HG03280 (cell line): ENCODE measurements around the gene HMGCS2.

Source experiments
- ATAC-seq: cut with Tn5 transposase; IDR thresholded peaks from one replicate; pipeline ENCODE4 v1.9.1; 2021; ENCODE audit warnings: mild to moderate bottlenecking, moderate library complexity; ENCODE audit not compliant: unreplicated experiment

The HMGCS2 gene

DNA sequence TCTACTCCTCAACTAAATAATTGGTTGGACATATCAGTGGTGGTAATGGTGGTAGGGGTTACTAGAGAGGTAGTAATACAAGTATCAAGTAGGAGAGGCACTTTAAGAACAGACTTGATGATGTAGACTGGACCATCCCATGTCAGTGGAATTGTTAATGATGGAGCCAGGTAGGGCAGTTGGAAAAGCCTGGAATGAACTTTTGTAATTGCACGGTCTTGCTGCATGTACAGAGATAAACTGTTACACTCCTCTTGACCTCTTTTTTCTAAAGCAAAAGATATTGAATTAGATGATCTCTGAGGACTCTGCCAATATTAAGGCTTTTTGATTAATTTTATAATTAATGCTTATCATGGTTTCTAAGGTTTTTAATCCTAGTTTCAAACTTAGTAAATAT lies 5.8 kb downstream of the HMGCS2 start:
- no peak for ATAC-seq

DNA sequence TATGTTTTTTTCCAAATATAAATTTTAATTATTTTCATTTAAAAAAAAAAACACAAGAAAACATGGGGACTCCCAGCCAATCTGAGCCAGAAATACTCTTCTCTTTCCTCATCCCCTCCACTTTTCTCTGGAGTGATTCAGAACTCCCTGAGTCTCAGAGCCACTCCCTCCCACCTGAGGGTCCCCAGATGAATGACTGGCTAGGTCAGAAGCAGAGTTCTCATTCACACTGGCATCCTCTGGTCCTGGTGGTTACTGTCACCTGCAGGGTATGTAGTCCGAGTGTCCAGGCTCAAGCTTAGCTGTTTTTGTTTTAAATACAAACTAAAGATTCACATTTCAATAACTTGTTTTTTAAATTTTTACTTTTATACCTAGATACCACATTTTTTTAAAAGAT lies 6.3 kb downstream of the HMGCS2 start:
- ATAC-seq, result no peak

DNA sequence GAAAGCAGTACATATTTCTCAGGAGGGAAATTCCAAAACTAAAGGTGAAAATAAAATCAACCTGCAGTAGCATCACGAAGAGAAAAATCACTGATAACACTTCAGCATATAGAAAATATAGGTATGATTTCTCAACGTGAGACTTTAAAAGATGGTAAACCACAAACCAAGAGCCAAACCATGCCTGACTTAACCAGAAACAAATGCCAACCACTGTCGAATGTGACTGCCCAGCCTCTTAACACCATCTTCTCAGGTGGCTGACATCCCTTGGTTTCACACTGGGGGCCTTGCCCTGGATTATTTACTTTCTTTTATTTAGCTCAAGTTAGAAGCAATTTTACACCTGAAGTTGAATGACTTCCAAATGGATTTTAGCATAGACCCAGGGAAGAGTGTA lies 10.1 kb downstream of the HMGCS2 start:
- ATAC-seq, result no peak

DNA sequence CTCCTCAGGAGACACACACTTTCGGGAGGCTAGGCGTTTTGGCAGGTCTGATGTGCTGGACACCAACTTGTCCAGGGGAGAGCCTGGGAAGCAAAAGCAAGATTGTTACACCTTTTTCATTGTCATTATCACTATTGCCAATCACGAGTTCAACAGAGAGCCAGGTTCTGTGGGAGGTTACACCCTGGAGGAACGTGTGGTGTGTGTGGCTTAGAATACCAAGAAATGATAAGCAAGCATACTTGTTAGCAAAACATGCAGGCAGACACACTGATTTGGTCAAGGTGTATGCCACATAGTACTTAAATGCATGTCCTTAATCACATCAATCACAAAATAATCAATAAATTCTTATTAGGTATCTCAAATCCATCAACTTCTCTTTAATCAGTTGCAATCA lies 16.1 kb downstream of the HMGCS2 start:
- ATAC-seq, result no peak

DNA sequence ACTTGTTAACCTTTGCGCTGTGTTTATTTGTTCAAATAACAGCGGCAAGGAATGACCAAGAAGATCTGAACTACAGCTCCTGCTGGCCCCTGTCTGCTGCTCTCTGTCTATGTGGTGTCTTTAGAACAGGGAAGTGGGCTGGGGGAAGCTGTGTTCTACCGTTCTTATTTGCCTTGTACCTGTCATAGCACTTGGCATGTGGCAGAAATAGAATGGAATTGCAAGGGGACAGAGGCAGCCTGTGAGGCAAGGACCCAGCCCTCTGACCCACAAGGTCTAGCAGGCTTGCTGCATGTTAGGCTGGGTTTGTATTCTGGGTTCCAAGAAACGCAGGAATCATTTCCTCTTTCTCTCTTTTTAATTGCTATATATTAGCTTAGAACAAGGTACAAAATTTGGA lies 20.7 kb downstream of the HMGCS2 start:
- ATAC-seq, result no peak

DNA sequence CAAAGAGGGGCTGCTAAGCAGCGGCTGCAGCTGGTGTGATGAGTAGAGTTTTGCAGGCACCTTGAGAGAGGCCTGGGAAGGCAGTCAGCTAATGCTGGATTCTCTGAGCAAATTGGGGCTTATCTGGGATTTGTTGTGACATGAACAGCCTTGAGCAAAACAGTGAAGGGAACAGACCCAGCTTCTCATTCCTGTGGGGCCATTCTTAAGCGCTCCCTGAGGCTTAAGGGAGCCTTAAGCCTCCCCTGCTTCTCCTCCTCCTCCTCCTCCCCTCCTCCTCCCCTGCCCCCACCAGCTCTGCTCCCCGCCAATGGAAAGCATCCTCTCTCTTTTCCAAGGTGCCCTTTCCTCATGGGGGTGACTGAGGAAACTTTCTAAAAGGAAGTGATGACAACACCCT lies 21.3 kb downstream of the HMGCS2 start:
- no peak for ATAC-seq

DNA sequence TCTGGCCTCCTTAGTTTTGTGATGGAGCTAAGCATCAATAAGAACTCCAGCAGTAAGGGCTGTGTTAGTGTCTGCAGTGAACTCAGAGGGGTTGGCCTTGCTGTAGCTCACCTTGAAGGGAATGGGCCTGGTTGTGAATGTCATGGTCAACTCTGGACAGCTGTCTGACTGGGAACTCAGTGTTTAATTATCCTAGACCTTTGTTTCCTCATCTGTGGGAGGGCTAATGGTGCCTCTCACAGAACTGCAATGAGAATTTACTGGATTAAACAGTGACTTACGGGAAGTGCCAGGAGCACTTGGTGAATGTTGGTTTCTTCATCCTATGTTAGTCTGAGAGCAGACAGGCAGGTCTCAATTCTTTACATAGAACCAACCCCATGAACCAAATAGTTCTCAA lies 23.7 kb downstream of the HMGCS2 start:
- ATAC-seq, result no peak

DNA sequence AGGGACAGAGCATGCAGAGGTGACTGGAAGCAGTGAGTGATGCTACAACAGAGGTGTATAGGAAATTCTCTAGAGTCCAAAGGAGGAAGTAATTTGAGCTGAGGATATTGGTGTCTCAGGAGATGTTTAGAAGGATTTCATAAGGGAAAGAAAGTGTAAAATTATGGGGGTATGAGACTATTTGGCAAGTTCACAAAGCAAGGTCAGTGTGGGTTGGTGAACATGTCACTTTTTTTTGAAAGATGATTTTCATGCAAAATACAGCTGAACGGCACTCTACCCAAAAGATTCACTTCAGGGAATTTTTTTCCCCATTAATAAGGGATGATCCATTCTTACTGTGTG lies 24.1 kb downstream of the HMGCS2 start:
- no peak for ATAC-seq

DNA sequence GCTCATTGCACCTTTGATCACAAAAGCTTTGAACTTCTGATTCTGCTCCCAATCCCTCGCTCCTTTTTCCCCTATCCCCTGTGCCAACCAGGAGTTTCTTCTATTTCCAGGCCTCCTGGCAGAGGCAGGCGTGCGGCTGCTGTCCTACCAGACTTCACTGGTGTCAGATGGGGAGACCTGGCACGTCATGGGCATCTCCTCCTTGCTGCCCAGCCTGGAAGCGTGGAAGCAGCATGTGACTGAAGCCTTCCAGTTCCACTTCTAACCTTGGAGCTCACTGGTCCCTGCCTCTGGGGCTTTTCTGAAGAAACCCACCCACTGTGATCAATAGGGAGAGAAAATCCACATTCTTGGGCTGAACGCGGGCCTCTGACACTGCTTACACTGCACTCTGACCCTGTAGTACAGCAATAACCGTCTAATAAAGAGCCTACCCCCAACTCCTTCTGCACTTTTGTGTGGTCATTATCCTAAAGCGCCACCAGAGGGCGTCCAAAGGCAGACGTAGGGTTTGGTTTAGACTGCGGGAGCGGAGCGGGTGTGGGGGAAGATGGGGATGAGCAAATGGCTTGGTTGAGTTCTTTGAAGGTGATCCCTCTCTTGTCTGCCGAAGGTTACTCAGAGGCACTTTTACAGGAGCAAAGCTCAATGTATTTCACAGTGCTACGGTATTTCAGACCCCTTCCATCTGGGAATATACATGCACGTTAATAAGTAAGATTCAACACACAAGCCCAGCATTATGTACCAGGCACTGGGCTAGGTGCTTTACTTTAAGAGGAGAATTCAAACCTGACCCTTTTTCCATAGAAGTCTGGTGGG lies 24.7 kb downstream of the HMGCS2 start:
- ATAC-seq, result no peak

DNA sequence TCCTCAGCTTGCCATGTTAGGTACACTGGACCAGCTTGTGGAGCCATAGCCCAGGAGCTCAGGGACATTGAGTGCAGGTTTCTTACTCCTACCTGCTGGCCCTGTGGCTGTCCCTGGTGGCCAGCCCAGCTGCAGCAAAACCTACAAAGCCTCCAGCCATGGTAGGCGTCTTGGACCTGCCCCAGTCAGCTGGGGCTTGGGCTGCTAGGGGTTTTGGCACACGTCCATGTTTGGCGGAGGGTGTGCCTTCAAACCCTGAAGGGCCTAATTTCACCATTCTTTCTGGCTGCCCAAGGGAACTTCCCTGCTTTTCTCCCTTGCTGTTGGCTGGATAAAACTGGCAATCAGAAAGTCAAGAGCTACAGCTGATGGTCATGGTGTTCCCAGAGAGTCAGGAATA lies 25.4 kb downstream of the HMGCS2 start:
- ATAC-seq, result no peak

DNA sequence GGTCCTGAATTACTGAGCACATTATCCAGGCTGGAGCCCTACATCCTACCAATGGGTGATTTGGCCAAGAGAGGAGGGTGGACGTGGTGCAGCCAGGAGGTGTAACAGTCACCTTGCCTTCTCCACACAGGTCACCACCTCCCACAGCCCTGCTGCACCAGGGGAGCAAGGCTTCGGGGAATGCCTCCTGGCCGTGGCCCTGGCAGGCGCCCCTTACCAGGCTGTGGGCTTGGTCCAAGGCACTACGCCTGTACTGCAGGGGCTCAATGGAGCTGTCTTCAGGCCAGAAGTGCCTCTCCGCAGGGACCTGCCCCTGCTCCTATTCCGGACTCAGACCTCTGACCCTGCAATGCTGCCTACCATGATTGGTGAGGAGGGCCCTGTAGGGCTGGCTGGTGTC lies 26.0 kb downstream of the HMGCS2 start:
- ATAC-seq, result no peak

DNA sequence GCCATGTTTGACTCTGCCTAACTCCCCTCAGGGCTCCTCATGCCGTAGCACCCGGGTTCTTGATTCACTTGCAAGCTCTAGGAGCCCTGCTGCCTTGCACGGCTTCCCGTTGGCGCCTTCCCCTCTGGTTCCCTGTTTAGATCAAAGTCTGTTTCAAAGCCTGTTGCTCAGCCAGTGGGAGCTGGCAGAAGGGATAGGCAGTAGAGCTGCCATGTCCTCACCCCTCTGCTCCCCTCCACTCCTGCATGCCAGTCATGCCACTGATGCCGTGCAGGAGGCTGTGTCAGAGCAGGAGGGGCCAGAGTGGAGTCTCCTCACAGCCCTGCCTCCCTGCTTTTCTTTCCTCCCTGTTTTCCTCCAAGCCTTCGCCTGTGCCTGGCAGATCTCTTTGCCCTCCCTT lies 26.5 kb downstream of the HMGCS2 start:
- no peak for ATAC-seq

DNA sequence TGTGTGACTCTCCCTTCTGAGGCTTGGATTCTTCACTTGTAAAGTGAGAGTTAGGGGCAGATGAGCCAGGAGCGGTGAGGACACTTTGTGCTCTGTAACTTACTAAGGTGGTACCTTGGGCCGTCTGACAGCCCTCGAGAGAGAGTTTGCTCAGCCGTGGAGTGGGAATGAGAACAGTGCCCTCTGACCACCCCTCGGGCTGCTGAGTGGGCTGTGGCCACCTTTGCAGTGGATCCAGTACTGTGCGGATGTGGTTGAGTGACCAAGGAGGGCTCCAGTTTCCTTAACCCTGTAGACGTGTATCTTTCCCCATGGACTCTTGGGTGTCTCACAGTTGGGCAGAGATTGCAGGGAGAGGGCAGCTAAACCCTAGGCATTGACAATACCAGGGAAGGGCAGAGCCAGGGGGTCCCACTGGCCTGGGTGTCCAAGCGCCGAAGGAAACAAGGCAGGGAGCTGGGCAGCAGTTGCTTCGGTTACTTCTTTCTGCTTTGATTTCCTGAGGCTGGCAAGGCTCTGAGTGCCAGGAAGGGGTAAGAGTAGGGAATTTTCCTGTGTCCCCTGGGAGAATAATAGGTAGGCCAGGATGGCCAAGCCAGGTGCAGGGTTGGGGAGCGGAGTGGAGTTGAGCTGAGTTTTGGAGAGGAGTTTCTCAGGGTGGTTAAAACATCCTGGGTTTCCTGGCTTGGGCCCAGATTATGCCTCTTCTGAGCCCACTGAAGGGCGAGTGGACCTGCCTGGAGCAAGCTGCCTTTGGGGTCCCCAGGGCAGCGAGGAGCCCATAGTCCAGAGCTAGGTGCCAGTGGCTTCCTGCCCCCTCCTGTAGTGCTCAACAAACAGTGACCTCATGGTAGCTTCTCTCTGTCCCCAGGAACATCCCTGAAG lies 27.6 kb downstream of the HMGCS2 start:
- no peak for ATAC-seq

DNA sequence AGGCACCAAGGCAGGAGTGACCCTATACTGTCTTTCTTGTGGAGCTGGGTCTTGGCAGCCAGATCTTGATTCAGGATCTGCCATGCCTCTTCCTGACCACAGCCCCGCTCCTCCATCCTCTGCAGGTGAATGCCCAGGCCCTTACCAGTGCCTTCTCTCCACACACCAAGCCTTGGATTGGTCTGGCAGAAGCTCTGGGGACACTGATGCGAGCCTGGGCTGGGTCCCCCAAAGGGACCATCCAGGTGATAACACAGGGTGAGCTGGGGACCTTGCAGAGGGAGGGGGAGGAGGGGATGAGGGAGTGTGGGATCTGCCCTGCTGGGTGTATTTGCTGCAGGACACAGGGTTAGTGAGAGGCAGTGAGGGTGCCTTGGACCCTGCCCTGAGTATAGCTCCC lies 28.4 kb downstream of the HMGCS2 start:
- ATAC-seq, result no peak

DNA sequence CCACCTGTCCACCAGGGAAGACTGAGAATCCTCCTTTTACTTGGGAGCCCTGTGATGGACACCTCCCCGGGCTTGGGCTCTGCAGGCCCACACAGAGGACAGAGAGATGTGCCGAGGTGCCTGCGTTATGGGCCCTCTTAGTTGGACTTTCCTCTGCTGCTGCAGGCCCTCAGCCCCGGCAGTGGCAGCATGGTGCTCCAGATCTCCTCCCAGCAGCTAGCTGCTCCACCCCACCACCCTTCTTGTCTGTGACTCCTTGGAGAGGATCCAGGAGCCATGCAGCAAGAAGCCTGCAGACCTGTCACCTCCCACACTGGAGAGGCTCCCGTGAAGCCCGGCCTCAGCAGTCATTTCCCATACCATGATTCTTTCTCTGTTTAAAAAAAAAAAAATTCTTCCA lies 29.6 kb downstream of the HMGCS2 start:
- no peak for ATAC-seq

DNA sequence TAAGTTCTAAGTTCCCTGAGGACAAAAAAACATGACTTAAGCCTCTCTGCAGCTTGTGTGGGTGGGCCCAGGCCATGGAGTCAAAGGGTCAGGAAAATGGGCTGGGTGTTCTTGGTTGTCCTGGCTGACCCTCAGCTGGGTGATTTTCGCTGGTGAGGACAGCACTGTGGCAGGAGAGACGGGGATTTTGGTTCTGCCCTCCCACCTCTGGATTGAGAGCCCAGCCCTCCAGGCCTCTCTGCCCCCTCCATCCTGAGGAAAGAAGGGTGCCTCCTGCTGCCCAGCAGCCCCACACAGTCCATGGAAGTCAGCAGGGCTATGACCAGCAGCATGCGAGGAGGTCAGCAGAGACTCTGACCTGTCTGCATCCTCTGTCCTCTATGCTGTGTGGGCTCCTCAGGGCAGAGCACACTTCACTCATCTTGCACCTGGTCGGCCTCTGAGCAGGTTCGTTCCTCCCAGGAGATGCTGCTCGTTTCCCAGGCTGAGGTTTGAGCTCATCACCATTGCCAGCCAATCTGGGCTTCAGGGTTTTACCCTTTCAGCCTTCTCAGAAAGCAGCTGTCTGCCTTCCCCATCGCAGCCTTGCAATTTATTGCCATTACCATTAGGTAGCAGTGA lies 30.5 kb downstream of the HMGCS2 start:
- ATAC-seq, result no peak

DNA sequence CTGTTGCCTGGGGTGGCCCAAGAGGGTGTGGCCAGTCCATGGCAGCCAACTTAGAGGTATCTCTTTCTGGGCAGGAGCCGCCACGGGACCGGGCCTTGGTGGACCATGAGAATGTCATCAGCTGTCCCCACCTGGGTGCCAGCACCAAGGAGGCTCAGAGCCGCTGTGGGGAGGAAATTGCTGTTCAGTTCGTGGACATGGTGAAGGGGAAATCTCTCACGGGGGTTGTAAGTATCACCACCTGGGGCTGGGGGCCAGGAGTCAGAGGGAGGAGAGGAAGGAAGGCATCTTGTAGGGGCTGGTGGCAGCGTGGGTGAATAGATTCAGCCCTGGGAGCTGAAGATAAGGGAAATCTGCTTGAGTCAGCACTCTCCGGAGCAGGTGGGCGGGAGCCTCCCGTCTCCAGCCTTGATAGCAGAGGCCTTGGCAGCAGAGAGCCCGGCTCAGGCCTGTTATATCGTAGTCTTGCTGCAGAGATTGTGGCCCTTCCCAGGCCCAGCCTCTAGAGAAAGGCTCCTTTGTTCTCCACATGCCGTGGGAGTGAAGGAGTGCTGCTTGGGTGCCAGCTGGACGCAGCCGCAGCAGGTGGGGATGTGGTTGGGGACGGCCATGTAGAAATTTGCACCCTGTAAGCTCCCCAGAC lies 31.5 kb downstream of the HMGCS2 start:
- ATAC-seq, result no peak

DNA sequence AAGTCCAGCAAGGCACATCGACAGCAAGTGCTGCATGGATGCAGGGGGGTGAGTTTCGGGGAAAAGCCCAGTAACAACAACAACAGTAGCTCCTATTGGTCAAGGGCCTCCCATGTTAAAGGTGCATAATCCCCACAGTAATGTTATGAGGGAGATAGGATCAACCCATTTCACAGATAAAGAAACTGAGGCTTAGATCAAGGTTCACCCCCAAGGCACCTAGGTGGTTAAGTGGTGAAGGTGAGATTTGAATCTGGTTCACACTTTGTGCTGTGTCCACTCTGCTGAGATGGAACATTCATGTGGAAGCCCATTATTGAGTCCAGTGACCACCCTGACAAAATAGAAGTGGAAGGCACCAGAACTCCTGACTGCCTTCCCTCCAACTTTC lies 32.1 kb downstream of the HMGCS2 start:
- ATAC-seq, result no peak

DNA sequence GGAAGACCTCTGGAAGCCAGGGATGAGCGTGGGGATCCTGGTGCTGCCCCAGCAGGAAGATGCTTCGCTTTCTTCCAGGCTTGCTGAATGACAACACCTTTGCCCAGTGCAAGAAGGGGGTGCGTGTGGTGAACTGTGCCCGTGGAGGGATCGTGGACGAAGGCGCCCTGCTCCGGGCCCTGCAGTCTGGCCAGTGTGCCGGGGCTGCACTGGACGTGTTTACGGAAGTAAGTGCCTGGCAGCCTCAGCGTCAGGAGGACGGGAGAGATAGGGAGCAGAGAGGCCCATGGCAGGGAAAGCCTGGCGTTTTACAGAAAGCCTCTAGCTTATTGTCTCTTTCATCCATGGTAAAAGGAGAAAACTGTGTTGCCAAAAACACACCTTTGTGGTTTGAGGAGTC lies 33.5 kb downstream of the HMGCS2 start:
- ATAC-seq, result no peak

DNA sequence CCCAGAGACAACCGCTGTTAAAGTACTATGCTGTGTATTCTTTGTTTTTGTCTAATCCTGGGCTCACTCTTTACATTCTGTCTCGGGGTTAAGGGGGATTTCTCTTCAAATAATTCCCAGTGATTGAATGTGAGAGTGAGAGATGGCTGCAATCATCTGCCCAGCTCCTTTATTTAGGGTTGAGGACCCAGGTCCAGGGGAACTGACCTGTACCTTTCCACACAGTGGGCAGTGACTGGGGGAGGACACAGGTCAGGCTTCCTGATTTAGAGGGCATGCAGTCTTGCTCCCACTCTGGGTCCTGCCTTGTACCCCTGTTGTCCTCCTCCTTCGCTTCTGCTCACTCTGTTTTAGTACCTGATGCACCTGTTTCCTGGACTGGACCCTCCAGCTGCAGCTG lies 35.0 kb downstream of the HMGCS2 start:
- ATAC-seq, result no peak

DNA sequence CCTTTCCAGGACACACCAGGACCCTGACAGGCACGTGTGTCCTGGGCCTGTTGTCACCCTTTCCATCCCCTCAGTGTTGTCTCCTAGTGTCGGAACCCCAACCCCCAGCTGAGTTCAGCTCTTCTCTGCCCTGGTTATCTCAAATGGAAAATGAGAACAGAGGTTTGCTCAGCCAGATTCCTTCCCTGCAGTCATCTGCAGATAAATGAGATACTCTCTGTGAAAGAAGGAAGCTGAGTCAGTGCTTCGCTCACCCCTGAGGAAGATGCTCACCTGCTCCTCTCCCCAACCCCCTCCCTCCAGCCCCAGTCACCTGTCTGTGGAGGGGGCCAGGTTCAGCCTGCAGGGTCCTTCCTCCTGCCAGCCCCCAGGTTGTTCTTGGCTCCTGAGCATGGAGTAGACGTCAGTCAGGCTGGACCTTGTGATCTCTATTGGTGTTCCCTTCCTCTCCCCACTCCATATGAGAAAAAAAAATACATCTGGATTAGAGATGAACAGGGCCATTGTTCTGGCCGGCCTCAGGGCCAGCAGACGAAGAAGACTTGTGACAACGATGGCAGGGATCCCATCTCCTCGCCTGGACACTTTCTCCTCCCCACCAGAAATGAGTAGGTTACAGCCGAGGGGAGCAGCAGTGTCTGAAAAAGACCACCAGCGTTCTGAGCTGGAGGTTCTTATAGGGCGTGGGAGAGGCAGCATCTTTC lies 36.1 kb downstream of the HMGCS2 start:
- no peak for ATAC-seq
